HFF-Myc (cell line): ENCODE measurements around the gene QKI.

ENCODE experiments used
- DNase-seq: peaks from one replicate; pipeline ENCODE4 v3.0.0-alpha.2; 2011; ENCODE audit warnings: low read depth; ENCODE audit errors: extremely low read depth
- H3K4me3 ChIP-seq: replicated peaks from 2 replicates; pipeline ENCODE4 v1.5.1; 2011; ENCODE audit warnings: low read depth, mild to moderate bottlenecking, control low read depth, low read length
- TF ChIP-seq, protein P1 (sequence below): IDR thresholded peaks from 2 replicates; pipeline ENCODE4 v1.5.1; 2012; ENCODE audit warnings: mild to moderate bottlenecking, low read depth, low read length, control low read depth; ENCODE audit errors: missing control alignments

Gene QKI

DNA sequence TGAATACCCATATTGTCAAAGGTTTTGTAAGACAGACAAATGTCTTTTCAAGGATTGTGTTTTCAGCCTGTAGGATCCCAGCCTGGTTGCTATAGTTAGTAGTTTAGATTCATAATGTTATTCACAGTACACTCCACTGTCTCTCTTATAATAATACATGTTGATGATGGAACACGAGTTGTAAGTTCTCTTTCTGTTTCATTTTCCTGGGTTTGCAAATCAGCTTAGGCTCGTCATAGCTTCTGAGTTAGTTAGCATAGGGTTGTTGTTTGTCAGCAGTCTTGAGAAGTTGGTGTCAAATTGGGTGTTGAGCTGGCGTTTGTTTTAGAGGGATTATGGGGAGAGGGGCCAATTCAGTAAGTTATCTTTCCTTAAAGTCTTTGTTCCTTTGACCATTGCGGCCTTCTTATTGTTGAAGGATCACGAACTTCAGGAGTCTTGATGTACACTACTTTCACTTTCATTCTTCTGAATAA lies 45.8 kb downstream of the QKI start:
- no peak overlapping the region for H3K4me3 ChIP-seq
- DNase-seq: no peak
- TF ChIP-seq, protein P1, sequence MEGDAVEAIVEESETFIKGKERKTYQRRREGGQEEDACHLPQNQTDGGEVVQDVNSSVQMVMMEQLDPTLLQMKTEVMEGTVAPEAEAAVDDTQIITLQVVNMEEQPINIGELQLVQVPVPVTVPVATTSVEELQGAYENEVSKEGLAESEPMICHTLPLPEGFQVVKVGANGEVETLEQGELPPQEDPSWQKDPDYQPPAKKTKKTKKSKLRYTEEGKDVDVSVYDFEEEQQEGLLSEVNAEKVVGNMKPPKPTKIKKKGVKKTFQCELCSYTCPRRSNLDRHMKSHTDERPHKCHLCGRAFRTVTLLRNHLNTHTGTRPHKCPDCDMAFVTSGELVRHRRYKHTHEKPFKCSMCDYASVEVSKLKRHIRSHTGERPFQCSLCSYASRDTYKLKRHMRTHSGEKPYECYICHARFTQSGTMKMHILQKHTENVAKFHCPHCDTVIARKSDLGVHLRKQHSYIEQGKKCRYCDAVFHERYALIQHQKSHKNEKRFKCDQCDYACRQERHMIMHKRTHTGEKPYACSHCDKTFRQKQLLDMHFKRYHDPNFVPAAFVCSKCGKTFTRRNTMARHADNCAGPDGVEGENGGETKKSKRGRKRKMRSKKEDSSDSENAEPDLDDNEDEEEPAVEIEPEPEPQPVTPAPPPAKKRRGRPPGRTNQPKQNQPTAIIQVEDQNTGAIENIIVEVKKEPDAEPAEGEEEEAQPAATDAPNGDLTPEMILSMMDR: no peak

DNA sequence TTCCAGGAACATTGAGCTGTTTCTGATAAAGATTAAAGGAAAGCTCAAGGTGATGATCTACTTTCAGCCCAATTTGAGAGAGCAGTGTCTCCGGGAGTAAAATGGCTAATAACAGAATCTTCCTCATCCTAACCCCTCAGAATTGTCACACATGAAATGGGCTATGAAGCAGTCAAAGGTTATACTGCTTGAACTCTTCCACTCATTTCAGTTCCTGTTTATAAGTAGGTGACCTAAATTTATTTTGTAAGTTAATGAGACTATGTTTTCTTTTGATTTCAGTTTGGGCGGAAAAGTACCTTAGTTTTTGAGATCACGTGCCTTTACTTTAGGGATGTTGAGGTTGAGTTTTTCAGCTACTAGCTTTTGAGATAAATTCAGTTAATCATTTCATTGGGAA lies 47.2 kb downstream of the QKI start:
- TF ChIP-seq, protein P1: no peak
- no peak for DNase-seq
- no peak overlapping the region for H3K4me3 ChIP-seq

DNA sequence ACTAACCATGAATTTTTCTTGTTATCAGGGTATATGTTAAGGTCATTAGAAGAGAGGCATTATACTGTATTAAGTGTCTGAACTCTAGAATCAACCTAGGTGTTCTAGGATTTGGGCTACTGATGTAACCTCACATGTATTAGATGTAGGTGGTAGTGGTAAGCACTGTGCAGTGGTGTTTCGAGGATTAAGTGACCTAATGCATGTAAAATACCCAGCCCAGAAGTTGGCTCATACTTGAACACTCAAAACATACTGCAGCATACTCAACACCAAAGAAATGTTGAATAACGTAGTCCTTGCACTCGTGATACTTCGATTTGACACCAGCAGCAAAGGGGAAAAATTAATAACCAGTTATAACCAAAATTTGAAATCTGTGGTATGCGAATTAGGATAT lies 48.7 kb downstream of the QKI start:
- H3K4me3 ChIP-seq: no peak overlapping the region
- TF ChIP-seq, protein P1: no peak
- DNase-seq: no peak

DNA sequence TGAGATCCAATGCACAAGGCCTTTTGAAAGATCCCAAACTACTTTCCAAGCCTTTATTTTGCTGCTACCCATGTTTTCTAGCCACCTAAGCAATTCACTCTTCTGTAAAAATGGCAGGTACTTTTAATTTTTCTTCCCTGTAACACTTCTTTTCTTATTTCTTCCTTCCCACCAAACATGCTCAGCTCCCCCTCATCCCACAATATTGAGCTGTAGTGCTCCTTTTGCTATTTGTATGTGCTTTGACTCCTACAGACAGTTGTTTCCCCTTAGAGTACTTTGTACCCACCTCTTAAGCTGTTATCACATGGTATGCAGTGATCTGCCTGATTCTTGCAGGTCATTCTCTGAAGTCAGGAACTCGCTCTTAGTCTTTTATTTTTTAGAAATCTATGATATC lies 49.3 kb downstream of the QKI start:
- no peak for DNase-seq
- no peak overlapping the region for H3K4me3 ChIP-seq
- TF ChIP-seq, protein P1: no peak

DNA sequence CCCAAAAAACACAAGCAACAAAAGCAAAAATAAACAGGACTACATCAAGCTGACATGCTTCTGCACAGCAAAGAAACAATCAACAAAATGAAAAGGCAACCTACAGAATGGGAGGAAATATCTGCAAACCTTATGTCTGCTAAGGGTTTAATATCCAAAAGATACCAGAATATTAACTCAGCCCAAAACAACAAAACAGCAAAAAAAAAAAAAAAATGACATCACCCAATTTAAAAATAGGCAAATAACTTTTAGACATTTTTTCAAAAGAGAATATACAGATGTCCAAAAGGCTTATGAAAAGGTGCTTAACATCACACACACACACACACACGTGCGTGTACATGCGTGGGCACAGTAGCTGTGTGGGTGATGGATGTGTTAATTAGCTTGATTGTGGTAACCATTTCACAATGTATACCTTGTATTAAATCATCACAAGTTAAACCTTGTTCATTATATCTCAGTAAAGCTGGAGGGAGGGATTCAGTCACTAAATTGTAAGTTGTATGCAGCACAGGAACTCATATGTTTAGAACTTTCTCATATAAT lies 52.4 kb downstream of the QKI start:
- TF ChIP-seq, protein P1: no peak
- no peak overlapping the region for H3K4me3 ChIP-seq
- no peak for DNase-seq

DNA sequence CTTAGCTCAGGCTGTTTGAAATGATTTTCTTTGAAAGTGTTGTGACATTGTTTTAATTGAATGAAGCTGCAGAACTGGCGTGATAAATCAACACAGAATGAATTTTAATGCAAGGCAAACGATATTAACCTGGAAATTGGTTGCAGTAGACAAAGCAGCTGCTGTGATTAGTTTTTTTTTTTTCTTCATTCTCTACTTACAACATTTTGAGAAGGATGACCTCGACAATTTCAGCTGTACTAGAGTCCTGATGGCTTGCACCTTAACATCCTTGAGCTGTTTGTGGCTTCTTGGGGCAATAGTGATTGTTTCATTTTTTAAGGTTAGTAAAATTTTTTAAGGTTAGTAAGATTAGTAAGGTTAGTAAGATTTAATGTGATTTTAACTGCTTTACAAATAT lies 54.2 kb downstream of the QKI start:
- DNase-seq: no peak
- no peak overlapping the region for H3K4me3 ChIP-seq
- TF ChIP-seq, protein P1: no peak

DNA sequence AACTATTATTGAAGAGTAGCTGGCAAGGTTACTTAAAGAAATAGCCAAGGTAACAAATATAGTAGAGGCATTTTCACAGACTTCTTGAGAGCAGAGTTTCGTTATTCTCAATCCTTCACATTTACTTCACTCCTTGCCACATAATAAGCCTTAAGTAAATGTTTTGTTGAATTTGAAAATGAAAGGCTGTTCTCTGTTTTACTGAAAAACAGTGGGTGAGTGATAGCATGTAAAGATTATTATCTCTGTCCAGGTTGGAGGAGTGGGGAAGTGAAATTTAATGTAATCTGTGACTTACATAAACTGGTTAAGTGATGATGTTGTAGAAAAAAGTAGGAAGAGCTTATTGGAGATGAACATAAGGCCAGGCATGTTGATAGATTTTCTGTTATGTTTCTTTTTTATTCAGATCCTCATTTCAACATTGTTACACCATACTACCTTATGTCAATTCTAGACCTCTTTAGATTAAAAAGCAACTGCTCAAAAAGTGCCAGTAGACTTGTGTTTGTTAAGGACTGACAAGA lies 55.0 kb downstream of the QKI start:
- TF ChIP-seq, protein P1: no peak
- no peak for DNase-seq
- no peak overlapping the region for H3K4me3 ChIP-seq
